ENCODE data around the gene SLC8B1.
"Not testable (repeated sequence)": the region's sequence is repeated elsewhere in the genome, so short reads cannot be mapped to it uniquely, and the experiment has no call there.

The SLC8B1 gene

DNA sequence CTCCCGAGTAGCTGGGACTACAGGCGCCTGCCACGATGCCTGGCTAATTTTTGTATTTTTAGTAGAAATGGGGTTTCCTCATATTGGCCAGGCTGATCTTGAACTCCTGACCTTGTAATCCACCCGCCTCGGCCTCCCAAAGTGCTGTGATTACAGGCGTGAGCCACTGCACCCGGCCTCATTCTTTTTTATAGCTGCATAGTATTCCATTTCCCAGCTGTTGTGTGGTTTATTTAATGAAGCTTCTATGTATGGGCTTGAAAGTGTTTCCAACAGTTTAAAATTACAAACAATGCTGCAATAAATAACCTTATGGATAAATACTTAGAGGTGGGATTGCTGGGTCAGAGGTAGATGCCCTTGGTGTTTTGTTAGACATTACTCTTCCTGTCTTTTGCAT lies 19.3 kb upstream of the SLC8B1 start:
- DNase-seq (ENCODE audit: low spot score) = not testable (repeated sequence)

DNA sequence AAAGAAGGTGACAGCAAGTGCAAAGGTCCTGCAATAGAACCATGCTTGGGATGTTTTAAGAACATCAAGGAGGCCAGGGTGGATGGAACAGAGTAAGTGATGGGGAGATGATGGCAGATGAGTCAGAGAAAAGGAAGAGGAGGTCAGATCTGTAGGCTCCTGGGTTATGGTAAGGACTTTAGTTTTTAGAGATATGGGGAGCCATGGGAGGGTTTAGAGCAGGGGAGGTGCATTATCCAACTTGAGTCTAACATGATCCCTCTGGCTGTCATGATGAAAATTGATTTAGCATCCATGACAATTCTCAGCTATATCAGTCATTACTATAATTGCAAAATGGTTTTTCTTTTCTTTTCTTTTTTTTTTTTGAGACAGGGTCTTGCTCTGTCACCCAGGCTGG lies 16.2 kb upstream of the SLC8B1 start:
- DNase-seq (ENCODE audit: low spot score) = no peak

DNA sequence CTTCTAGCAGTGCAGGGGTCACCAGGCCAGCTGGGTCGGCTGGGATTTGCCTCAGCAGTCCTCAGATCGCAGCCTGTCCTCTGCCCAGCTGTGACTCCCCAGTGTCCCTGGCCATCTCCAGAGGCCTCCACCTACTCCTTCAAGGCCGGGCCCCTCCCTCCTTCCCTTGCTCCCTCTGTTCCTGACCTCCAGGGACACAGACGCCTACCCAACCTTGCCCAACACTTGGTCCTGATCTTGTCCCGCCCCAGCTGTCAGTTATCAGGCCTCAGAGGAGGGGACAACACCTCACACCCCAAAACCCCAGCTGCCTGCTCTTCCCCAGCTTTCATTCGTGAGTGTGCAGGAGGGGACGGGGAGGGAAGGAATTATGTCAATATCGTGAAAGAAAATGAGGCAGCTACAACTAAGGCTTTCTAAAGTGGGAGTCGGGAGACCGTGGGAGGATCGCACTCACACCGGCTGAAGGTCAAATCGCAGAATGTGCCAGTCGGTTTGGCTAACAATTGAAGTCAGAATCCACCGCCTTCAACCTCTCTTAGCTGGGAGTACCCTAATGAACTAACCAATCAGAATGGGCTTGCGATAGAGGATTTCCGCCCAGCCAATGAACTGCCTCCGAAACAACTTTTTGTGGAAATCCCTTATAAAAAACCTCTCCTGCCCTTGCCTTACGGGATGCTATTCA lies 14.1 kb upstream of the SLC8B1 start:
- no peak for DNase-seq (ENCODE audit: low spot score)

DNA sequence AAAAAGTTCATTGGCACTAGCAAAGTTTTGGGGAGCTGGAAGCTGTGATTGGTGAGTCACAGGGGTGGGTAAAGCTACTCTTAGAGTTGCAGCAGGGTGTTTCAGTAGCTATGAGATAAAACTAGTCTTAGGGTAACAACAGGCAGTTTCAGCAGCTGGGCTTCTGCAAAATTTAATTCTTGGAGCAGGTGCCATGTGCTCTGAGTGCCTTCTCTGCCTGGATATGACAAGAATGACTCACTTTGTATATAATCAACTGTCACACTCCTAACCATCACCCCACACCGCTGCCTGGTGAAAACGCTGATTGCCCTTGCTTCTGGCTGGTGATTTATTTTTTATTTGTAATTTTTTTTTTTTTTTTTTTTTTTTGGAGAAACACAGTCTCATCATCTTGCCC lies 13.0 kb upstream of the SLC8B1 start:
- DNase-seq (ENCODE audit: low spot score) = no peak

DNA sequence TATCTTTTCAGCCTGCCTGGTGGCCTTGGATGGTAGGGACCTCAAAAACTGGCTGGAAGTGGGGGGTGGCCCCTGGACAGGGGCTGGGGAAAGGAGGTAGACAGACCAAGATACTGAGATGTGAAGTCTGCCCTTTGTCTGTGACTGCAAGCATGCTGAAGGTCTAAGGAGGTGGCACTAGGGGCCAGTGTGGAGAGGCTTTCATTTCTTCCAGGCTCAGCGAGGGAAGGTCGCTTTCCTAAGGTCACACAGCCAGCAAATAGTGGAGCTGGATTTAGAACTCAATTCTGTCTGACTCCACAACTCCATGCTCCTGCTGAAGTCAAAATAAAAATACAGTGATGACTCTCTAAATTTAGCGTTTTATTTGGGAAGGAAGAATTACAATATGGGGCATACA lies 12.2 kb upstream of the SLC8B1 start:
- DNase-seq (ENCODE audit: low spot score) = no peak

DNA sequence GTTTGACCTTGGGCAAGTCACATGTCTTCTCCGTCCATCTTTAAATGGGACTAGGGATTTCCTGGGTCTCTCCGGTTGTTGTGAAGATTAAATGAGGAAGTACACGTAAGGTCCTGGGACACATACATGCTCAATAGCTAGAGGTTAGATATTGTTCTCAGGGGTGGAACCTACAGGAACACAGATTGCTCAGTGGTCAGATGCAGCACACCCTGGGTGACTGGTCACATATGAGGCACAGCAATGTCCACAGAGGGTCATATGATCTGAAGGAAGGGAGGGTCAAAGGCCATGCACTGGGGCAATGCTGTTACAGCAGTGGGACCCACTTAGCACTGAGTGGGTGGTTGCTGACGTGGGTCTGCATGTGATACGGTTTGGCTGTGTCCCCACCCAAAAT lies 11.4 kb upstream of the SLC8B1 start:
- DNase-seq (ENCODE audit: low spot score) = no peak

DNA sequence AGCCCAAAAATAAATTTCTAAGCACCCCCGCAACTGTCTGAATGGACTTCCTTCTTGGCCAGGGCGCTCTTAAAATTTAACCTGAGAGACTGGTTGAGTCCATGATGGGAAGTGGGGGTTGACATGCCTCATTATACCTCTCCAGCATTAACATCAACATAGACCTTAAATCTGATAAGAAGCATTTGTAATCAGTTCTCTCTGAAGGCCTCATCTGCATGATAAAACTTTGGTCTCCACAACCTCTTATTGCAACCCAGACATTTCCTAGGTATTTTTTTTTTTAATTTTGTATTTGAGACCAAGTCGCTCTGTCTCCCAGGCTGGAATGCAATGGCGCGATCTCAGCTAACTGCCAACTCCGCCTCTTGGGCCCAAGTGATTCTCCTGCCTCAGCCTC lies 10.4 kb upstream of the SLC8B1 start:
- DNase-seq (ENCODE audit: low spot score) = no peak

DNA sequence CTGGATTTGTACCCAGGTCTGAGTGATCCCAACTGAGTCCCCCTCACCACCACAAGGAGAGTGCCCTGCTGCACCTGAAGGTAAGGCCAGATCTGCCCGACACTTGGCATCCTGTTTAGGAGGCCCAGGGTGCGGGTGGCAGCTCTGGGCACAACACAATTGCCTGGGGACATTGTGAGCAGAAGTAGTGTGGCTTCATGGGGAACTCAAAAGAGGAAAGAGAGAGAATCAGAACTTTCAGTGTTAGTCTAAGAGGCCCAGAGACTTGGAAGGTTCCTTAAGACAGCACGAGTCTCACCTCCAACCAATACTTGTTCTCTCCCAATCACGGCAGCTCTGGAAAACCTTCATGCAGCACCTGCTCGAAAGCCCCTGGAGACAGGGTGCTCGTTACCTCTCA lies 6.6 kb upstream of the SLC8B1 start:
- DNase-seq (ENCODE audit: low spot score) = no peak

DNA sequence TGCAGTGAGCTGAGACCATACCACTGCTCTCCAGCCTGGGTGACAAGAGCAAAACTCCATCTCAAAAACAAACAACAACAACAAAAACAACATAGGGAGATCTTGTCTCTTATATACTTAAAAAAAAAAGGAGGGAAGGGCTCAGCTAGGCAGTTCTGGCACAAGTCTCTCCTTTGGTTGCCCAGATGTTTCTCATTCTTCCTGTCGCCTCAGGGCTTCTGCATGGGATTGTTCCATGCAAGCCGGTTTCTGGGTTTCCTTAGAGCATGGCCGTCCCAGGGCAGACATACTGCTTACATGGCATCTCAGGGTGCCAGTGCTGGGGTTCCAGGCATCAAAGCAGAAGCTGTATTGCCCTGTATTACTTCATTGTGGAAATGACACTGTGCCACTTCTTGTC lies 5.2 kb upstream of the SLC8B1 start:
- no peak for DNase-seq (ENCODE audit: low spot score)

DNA sequence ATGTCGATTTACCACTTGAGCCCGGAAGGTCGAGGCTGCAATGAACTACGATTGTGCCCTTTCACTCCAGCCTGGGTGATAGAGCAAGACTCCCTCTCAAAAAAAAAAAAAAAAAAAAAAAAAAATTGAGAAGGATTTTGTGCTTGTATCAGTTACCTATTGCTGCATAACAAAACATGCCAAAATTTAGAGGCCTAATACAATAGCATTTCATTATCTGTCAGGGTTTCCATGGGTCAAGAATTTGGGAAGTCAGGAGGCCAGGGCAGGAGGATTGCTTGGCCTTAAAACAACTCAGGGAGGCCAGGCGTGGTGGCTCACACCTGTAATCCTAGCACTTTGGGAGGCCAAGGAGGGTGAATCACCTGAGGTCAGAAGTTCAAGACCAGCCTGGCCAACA lies 4.6 kb upstream of the SLC8B1 start:
- DNase-seq (ENCODE audit: low spot score) = no peak

DNA sequence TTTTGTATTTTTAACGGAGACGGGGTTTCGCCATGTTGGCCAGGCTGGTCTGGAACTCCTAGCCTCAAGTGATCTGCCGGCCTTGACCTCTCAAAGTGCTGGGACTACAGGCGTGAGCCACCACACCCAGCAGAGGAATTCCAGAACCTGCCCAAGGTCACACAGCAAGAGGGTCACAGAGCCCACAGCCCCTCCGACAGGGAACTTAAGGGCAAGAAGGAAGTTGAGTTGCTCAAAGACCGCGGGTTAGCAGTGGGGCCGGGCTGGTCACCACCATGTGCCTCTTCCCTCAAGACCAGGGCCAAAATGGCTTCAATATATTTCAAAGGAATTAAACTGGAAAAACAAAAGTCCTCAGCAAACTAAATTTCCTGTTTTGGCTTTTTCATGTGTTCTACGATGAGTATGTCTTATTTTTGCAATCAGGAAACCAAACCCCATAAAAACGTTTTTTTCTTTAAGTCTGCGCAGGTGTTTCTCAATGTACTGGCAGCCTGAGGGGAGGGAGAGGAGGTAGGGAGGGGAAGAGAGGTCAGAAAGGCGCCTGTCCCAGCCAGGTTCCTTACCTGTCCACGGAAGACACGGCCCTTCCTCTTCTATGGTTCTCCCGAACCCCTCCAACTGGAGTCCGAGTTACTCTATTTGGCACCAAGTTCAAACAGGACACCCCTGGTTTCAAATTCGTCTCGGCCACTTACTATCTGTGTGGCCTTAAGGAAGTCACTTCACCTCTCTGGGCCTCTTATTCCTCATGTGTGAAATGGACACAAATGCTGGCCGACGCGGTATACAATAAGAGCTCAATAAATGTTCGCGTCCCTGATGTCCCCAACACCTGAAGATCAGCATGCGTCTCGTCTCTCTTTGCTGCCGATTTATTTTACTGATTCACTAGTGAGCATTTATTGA lies 778 bp downstream of the SLC8B1 start:
- DNase-seq (ENCODE audit: low spot score) = no peak

DNA sequence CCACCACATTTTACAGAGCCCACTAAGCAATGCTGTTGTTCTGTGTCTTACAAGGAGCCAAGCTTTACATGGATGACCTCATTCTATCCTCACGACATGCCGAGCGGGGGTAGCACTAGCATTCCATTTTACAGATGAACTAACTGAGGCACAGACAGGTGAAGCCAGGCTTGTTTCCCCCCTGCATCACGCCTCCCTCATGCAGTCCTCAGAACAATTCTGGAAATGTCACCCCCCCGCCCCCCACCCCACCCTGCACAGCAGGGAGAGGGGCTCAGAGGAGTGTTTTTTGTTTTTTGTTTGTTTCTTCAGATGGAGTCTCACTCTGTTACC lies 1.5 kb downstream of the SLC8B1 start:
- no peak for DNase-seq (ENCODE audit: low spot score)

DNA sequence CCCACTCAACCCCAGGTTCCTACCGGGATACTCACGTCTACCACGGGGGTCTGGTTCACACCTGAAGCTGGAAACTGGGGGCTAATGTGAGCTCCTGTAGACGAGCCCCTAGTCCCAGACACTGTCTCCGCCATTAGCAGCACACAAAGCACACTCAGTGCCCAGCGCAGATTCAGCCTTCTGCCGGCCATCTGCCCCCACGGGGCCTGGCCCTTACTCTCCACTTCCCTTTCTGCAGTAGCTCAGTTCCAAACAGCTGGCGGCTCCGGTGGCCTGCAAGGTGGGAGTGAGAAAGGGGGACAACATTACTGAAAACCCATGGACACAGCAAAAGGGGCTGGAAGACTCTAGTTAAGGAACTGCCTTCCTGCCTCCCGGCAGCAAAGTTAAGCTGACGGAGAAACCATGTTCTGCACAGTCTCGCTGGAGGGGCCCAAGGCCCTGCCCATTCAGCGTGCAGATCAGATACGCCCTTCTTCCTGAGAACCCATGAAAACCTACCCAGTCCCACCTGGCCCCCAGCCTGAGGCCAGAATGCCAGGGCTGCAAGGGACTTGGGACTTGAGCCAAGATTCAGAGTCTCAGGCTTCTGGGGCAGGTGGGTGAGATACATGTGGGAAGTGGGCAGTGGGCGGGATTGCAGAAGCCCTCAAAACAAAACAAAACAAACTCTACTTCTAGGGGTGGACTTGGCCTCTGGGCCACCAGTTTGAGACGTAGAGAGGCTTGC lies 2.1 kb downstream of the SLC8B1 start:
- no peak for DNase-seq (ENCODE audit: low spot score)

DNA sequence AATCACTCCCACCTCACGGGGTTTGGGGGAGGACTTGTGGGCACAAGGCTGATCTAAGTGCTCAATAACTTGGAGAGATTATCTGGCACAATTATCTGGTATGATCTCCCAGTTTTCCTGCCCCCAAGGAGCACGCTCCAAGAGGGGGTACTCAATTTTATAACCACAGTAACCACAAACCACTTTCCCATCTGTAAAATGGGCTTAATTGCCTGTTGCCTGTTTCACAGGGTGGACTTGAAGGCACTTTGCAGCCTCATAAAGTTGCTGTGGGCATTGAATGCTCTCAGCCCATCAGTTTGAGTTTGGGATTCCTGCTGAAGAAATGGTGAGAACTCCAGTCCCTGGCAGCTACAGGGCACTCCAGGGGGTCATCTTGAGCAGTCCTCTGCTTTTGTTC lies 4.4 kb downstream of the SLC8B1 start:
- DNase-seq (ENCODE audit: low spot score) = no peak

DNA sequence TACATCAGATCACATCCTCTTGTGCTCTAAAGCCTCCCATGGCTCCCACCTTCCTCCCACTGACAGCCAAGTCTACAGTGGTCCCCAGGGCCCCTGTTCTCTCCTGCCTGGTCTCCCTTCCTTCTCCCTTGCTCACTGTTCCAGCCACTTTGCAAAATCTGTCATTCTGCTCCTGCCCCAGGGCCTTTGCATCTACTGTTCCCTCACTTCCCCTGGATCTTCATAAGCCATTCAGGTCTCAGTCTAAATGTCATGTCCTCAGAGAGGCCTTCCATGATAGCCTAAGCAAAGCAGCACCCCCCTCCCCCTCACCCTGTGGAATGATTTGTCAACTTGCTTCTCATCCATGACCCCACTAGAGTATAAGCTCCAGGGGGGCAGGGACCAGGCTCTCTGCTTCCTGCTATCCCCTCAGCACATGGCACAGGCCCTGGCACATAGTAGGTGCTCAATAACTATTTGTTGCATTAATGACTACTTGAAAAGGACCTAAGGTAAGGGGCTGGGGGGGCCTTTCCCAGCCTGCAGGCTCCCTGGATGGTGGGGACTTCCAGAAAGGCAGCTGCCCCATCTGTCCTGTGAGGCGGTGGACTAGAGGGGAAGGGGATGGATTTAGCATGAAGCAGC lies 5.0 kb downstream of the SLC8B1 start:
- no peak for DNase-seq (ENCODE audit: low spot score)

DNA sequence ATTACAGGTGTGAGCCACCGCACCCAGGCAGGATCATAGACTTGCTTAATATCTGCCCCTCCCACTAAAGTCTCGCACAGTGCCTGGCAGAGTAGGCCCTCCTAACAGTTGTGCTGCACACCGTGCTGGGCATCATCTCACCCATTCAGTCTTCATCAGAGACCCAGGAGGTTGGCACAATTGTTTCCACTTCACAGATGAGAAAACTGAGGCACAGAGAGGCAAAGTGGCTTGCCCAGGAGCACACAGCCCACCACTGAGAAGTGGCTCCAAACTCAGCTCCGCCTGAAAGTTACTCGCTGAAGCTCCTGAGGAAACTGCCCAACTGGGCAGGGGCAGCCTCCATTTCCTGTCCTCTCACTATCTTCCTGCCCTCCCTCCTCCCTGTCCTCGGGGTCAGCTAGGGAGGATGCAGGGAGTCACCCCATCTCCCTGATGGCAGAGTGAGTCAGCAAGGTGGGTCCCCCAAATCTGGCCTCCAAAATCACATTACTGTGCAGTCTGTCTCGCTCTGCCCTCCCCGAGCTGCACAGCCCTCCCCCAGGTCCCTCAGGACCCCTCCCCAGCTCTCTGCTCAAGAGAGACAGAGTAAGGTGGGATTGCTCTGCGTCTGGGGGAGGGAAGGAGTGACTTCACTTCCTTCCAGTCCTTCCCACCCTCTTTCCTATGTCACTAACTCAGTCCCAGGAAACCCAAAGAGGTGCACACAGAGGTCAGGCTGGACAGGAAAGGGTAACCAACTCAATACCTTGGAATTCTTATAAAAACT lies 5.7 kb downstream of the SLC8B1 start:
- DNase-seq (ENCODE audit: low spot score) = no peak

DNA sequence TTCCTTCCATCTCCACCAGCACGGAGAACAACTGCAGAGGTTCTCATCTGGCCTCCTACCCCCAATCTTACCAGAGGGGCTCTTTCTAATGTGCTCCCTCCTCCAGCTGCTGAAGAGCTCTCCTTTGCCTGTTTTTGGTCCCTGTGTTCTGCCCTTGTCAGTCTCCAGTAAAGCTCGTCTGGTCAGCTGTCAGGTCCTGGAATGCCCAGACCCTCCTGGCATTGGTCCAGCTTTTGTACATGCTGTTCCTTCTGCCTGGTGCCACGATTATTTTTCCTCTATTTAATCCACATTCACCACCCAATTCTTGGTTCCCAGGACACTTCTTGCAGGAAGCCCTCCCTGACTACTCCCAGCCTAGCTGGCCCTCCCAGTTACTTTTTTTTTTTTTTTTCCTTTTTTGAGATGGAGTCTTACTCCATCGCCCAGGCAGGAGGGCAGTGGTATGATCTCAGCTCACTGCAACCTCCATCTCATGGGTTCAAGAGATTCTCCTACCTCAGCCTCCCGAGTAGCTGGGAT lies 6.5 kb downstream of the SLC8B1 start:
- DNase-seq (ENCODE audit: low spot score) = no peak

DNA sequence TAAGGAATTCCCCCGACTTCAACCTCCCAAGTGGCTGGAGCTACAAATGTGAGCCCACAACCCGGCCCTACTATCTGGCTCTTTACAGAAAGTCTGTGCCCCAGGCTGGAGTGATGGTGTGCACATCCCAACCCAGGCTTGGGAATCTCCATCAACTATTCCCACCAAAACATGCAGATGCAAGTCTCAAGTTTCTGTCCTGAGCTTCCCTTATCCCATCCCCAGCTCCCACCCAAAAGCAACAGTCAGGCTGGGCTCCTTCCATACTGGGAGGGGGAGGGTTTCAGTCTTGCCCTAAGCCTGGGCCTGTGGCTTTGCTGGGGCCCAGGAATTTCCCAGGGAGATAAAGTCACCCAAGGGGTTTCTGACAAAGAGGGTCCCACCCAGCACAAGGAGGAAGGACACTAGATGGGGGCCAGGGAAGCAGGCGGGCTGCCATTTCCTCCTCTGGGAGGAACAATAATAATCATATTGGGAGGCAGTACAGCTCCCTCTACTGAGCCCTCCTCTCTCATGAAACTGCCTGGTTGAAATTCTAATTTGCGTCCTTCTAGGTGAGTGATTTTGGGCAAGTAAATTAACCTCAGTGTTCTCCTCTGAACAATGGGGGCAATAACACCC lies 8.0 kb downstream of the SLC8B1 start:
- no peak for DNase-seq (ENCODE audit: low spot score)

DNA sequence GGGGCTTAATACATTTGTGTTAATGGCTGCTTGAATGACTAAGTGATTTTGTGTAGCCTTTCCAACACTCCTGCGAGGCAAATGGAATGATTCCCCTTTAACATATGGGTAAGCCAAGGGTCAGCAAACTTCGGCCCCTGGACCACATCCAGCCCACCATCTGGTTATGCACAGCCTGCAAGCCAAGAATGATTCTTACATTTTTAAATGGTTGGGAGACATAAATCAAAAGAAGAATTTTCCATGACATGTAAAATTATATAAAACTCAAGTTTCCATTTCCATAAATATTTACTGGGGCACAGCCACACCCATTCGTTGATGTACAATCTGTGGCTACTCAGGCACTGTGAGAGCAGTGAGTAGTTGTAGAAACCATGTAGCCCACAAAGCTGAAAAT lies 9.0 kb downstream of the SLC8B1 start:
- peak; percentile 70 for DNase-seq (ENCODE audit: low spot score)

DNA sequence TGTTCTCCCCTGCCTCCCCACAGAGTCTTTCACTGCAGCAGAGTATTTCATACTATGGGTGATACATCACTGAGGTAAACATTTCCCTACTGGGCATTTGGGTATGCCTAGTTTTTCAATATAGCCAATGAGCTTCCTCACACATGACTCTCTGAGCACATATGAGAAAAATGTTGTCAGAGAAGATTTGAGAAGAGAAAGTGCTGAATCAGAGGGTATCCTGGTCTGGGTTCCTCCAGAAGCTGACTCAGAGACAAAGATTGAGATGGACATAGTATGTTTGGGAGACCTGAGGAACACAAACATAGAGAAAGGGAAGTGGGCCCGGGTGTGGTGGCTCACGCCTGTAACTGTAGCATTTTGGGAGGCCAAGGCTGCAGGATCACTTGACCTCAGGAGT lies 12.6 kb downstream of the SLC8B1 start:
- peak; percentile 65 for DNase-seq (ENCODE audit: low spot score)

DNA sequence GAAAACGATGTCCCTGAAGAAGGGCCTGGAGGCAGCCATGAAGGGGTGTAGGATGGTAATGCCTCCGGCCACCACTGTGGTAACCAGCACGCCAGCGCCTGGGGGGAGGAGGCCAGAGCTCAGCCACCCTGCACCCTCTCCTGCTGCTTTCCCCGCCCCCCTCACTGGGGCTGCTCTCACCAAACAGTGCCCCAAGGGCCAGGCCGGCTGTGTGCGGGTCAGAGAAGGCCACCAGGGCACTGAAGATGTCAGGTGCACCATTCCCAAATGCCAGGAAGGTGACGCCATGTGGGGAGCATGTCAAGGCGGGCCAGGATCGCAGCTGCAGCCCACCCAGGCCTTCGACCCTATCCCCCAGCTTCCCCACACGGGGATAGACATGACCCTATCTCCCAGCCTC lies 14.5 kb downstream of the SLC8B1 start:
- DNase-seq (ENCODE audit: low spot score) = no peak

Data from GM03348 (cell line).